ENCODE results near the gene EN2. TPM values are rescaled to one million over a fixed set of nuclear protein-coding genes. Genes with fewer than 3 reads are reported as not detected.

EN2 gene
- total RNA-seq, 1 experiment from 2014 or later: 0.07 TPM

GRCh38 chr7:155490697-155491628 is 33.0 kb downstream of the EN2 start:
- no peak overlapping the region for H4K91ac ChIP-seq (ENCODE audit: insufficient read length, low read depth, low read length)
- H3K56ac ChIP-seq (ENCODE audit: insufficient read length, low read depth, low read length): no peak overlapping the region
- H3K4me2 ChIP-seq (ENCODE audit: insufficient read depth, insufficient read length, low read length): peak overlapping the region; percentile 60
- H2AK5ac ChIP-seq (ENCODE audit: insufficient read length, low read length): no peak overlapping the region
- H2AFZ ChIP-seq (ENCODE audit: low read length): no peak overlapping the region
- WGBS (ENCODE audit: extremely low coverage, insufficient read length, low lambda C conversion rate): no CpG with 5 or more reads among the region's 47 CpGs
- no peaks in the 10 kb centered on the region; the same call in 1 of the 2 replicates for H3K4me1 ChIP-seq (ENCODE audit: insufficient read depth, low read length)
- no peak overlapping the region for H2BK5ac ChIP-seq (ENCODE audit: insufficient read length, low read length)
- H3K9me3 Mint-ChIP-seq: peaks cover 0 to 2% of the 10 kb centered on the region in 2 experiments; a peak in 3 of 5 replicates
- H3K18ac ChIP-seq (ENCODE audit: insufficient read length, low read depth, low read length): no peak overlapping the region
- no peak overlapping the region for H4K5ac ChIP-seq (ENCODE audit: insufficient read length, low read depth, low read length)
- no peaks in the 10 kb centered on the region for H3K9me3 ChIP-seq (ENCODE audit: control insufficient read depth, low read depth, low read length)
- no peaks in the 10 kb centered on the region for H3K79me2 ChIP-seq (ENCODE audit: insufficient read depth, low read length)
- no peaks in the 10 kb centered on the region; a peak in 1 of 7 replicates for H3K36me3 Mint-ChIP-seq (ENCODE audit: insufficient read depth in 1 of 3, low read depth in 3 of 3)
- H3K27me3 Mint-ChIP-seq (ENCODE audit: low read depth): peaks cover 98% of the 10 kb centered on the region
- no peak overlapping the region for H4K8ac ChIP-seq (replicated peaks; ENCODE audit: insufficient read length, low read depth, low read length)
- no peaks in the 10 kb centered on the region for H4K20me1 ChIP-seq (ENCODE audit: control insufficient read depth, insufficient read depth, insufficient read length)
- H3T11ph ChIP-seq (ENCODE audit: low read length): no peak overlapping the region
- H3K79me1 ChIP-seq (ENCODE audit: insufficient read depth, low read depth, low read length, poor library complexity, severe bottlenecking): no peaks in the 10 kb centered on the region
- H2BK12ac ChIP-seq (ENCODE audit: insufficient read length, low read depth, low read length): no peak overlapping the region
- H3K27ac Mint-ChIP-seq: peak overlapping the region in 1 of 3 experiments; percentile 52; a peak in 1 of 7 replicates
- H2BK15ac ChIP-seq (ENCODE audit: low read depth, low read length): no peak overlapping the region
- peak; percentile 75 for DNase-seq
- peak overlapping the region; percentile 47 to 57; a peak in 4 of 5 replicates for H3K4me3 Mint-ChIP-seq
- H3K4me1 Mint-ChIP-seq: peaks cover 23 to 25% of the 10 kb centered on the region in 2 experiments
- no peak overlapping the region for H3K23ac ChIP-seq (ENCODE audit: insufficient read length, low read depth, low read length)
- no peak overlapping the region for H3K27ac ChIP-seq (ENCODE audit: insufficient read length, low read depth, low read length)
- H3K27me3 ChIP-seq (ENCODE audit: insufficient read depth, low read length): peaks cover 4% of the 10 kb centered on the region; the same call in 1 of the 2 replicates
- no peak overlapping the region for H3K9ac ChIP-seq (ENCODE audit: extremely low read depth, insufficient read length, low read length)
- H3K4ac ChIP-seq (ENCODE audit: low read depth, low read length): no peak overlapping the region
- no peak overlapping the region for H2BK120ac ChIP-seq (ENCODE audit: low read depth, low read length, poor library complexity, severe bottlenecking)
- H3K14ac ChIP-seq (ENCODE audit: insufficient read depth, low read length): peak overlapping the region; percentile 36; the same call in 1 of the 2 replicates
- no peak for TF ChIP-seq CTCF (conservative IDR thresholded peaks at IDR 0.05)
- H2BK20ac ChIP-seq (ENCODE audit: low read depth, low read length, poor library complexity, severe bottlenecking): no peak overlapping the region
- H3K23me2 ChIP-seq (ENCODE audit: insufficient read length, low read depth, low read length, poor library complexity, severe bottlenecking): peaks cover 6% of the 10 kb centered on the region
